Parathyroid adenoma (tissue), 2 donors: Measurements from ENCODE around the gene GIMAP1.

Experiments used
- H2AFZ ChIP-seq: fragments of 300-600 bp; sonication (generic); one replicate; pipeline ENCODE4 v1.7.0; 2017; ENCODE audit warnings: antibody characterized with exemption, mild to moderate bottlenecking
- H3K27ac ChIP-seq: fragments of 300-600 bp; sonication (generic); one replicate; pipeline ENCODE4 v1.7.0; 2017
- H3K27me3 ChIP-seq: fragments of 300-600 bp; sonication (generic); one replicate; pipeline ENCODE4 v1.7.0; 2017; ENCODE audit warnings: low read length; ENCODE audit not compliant: control insufficient read depth, insufficient read depth
- H3K36me3 ChIP-seq: fragments of 300-600 bp; sonication (generic); one replicate; pipeline ENCODE4 v1.7.0; 2017; ENCODE audit warnings: low read length; ENCODE audit not compliant: control insufficient read depth, insufficient read depth
- H3K4me1 ChIP-seq: fragments of 300-600 bp; sonication (generic); one replicate; pipeline ENCODE4 v1.7.0; 2017; ENCODE audit warnings: control low read depth
- H3K4me2 ChIP-seq: fragments of 300-600 bp; sonication (generic); one replicate; pipeline ENCODE4 v1.7.0; 2017; ENCODE audit warnings: low read length
- H3K4me3 ChIP-seq: fragments of 300-600 bp; sonication (generic); one replicate; pipeline ENCODE4 v1.7.0; 2017; ENCODE audit warnings: low read depth, low read length
- H3K79me2 ChIP-seq: fragments of 300-600 bp; sonication (generic); one replicate; pipeline ENCODE4 v1.7.0; 2017; ENCODE audit warnings: control low read depth
- H3K9ac ChIP-seq: fragments of 300-600 bp; sonication (generic); one replicate; pipeline ENCODE4 v1.7.0; 2017; ENCODE audit warnings: mild to moderate bottlenecking
- H3K9me3 ChIP-seq: fragments of 300-600 bp; sonication (generic); one replicate; pipeline ENCODE4 v1.7.0; 2017; ENCODE audit warnings: low read length; ENCODE audit not compliant: control insufficient read depth
- TF ChIP-seq, protein P1 (sequence below): fragments of 300-600 bp; sonication (generic); IDR thresholded peaks from one replicate; pipeline ENCODE4 v1.7.0; 2017; ENCODE audit warnings: antibody characterized with exemption, mild to moderate bottlenecking
- donor health status: primary hyperparathyroidism.

Gene GIMAP1

DNA sequence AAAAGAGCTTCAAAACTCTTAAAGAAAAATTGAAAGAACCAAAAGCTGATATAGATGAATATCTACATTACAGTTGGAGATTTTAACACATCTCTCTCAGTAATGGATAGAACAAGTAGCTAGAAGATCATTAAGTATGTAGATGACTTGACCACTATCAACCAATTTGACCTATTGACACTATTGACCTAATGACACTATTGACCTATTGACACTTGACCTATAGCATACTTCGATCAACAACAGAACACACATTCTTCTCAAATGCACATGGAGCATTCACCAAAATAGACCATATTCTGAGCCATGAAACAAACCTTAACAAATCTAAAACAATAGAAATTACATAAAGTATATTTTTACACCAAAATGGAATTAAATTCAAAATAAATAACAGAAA, 43.1 kb downstream of the GIMAP1 start:
- no peak overlapping the region for H3K4me2 ChIP-seq
- no peak overlapping the region for H3K4me3 ChIP-seq
- H2AFZ ChIP-seq: no peak overlapping the region
- TF ChIP-seq, protein P1, sequence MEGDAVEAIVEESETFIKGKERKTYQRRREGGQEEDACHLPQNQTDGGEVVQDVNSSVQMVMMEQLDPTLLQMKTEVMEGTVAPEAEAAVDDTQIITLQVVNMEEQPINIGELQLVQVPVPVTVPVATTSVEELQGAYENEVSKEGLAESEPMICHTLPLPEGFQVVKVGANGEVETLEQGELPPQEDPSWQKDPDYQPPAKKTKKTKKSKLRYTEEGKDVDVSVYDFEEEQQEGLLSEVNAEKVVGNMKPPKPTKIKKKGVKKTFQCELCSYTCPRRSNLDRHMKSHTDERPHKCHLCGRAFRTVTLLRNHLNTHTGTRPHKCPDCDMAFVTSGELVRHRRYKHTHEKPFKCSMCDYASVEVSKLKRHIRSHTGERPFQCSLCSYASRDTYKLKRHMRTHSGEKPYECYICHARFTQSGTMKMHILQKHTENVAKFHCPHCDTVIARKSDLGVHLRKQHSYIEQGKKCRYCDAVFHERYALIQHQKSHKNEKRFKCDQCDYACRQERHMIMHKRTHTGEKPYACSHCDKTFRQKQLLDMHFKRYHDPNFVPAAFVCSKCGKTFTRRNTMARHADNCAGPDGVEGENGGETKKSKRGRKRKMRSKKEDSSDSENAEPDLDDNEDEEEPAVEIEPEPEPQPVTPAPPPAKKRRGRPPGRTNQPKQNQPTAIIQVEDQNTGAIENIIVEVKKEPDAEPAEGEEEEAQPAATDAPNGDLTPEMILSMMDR: no peak
- H3K4me1 ChIP-seq: no peaks in the 10 kb centered on the region
- no peaks in the 10 kb centered on the region for H3K79me2 ChIP-seq
- H3K27me3 ChIP-seq: no peaks in the 10 kb centered on the region
- H3K27ac ChIP-seq: no peak overlapping the region
- no peaks in the 10 kb centered on the region for H3K36me3 ChIP-seq
- no peak overlapping the region for H3K9ac ChIP-seq
- H3K9me3 ChIP-seq: no peaks in the 10 kb centered on the region

DNA sequence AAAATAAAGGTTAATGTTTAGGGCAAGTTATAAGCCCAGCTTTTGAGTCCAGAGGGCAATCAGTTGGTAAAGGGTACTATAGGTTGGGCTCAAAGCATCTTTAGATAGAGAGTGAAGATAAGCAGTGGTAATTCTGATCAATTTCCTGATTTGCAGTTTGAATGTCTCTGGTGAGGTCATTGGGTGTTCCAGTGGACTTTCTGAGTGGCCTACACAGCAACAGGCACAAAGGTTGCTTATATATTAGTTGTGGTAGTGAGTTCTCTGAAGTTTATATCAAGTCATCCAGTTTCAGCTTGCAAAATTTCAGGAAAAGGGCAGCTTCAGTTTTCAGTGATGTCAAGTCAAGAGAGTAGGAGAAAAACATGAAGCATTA, 49.9 kb downstream of the GIMAP1 start:
- Histone ChIP-seq H3K27ac (no peak overlapping the region), H3K79me2 (no peaks in the 10 kb centered on the region), H3K9ac (no peak overlapping the region), H3K4me2 (no peak overlapping the region), H3K4me1 (no peaks in the 10 kb centered on the region), H3K27me3 (no peaks in the 10 kb centered on the region), H2AFZ (no peak overlapping the region), H3K36me3 (no peaks in the 10 kb centered on the region), H3K9me3 (no peaks in the 10 kb centered on the region), H3K4me3 (no peak overlapping the region)
- TF ChIP-seq, protein P1: no peak

DNA sequence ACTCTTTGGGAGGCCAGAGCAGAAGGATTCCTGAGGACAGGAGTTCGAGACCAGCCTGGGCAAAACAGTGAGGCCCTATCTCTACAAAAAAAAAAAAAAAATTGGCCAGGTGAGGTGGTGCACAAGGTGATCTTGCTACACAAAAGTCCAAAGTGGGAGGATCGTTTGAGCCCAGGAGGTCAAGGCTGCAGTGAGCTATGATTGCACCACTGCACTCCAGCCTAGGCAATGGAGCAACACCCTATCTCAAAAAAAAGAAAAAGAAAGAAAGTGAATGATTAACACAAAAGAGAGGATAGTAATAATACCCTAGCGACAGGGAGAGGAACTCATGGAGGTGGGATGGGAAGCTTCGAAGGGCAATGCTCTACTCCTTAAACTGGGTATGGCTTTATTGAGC, 53.4 kb downstream of the GIMAP1 start:
- no peaks in the 10 kb centered on the region for H3K4me1 ChIP-seq
- no peak overlapping the region for H2AFZ ChIP-seq
- no peak overlapping the region for H3K27ac ChIP-seq
- H3K27me3 ChIP-seq: no peaks in the 10 kb centered on the region
- H3K79me2 ChIP-seq: no peaks in the 10 kb centered on the region
- H3K9me3 ChIP-seq: no peaks in the 10 kb centered on the region
- TF ChIP-seq, protein P1: no peak
- no peak overlapping the region for H3K4me3 ChIP-seq
- H3K4me2 ChIP-seq: no peak overlapping the region
- H3K36me3 ChIP-seq: no peaks in the 10 kb centered on the region
- no peak overlapping the region for H3K9ac ChIP-seq
